Gastrocnemius medialis (tissue), 4 donors: ENCODE measurements around the gene AMELX. TPM values are rescaled to one million over a fixed set of nuclear protein-coding genes. Genes with fewer than 3 reads are reported as not detected.

Experiments
- ATAC-seq, 2 donors: fragments of 150-250 bp; one replicate each; pipeline ENCODE4 v1.9.1; 2016
- DNase-seq, 2 donors: peaks; one replicate each; pipeline ENCODE4 v3.0.0-alpha.2; 2019
- H3K27ac ChIP-seq, 4 donors: fragments of 200-600 bp; sonication (generic); 1 replicate in 1 of 4; 2 replicates in 3 of 4; pipeline ENCODE4 v1.5.1; 2016 to 2018; ENCODE audit warnings: mild to moderate bottlenecking in 2 of 4, moderate library complexity in 1 of 4
- H3K27me3 ChIP-seq, 3 donors: fragments of 200-600 bp; sonication (generic) in 2 of 3; 1 replicate in 1 of 3; 2 replicates in 2 of 3; pipeline versions ENCODE4 v1.5.1 to v1.6.0; 2016 to 2019; ENCODE audit warnings: mild to moderate bottlenecking in 1 of 3, moderate library complexity in 1 of 3
- H3K36me3 ChIP-seq, 2 donors: fragments of 200-600 bp; sonication (generic) in 1 of 2; one replicate each; pipeline ENCODE4 v1.5.1; 2017 to 2018
- H3K4me1 ChIP-seq, 2 donors: fragments of 200-600 bp; sonication (generic) in 1 of 2; one replicate each; pipeline ENCODE4 v1.5.1; 2016 to 2017; ENCODE audit warnings: mild to moderate bottlenecking in 2 of 2
- H3K4me3 ChIP-seq, 4 donors: fragments of 200-600 bp; sonication (generic) in 3 of 4; 1 replicate in 1 of 4; 2 replicates in 3 of 4; pipeline ENCODE4 v1.5.1; 2016 to 2019; ENCODE audit warnings: mild to moderate bottlenecking in 2 of 4
- H3K9me3 ChIP-seq, 3 donors: fragments of 200-600 bp; sonication (generic) in 2 of 3; 1 replicate in 1 of 3; 2 replicates in 2 of 3; pipeline ENCODE4 v1.5.1; 2016 to 2019
- CTCF ChIP-seq, 5 experiments: fragments of 450-650 bp in 3 of 5; fragments of 200-600 bp in 2 of 5; sonication (generic) in 2 of 5; IDR thresholded peaks in 4 of 5; conservative IDR thresholded peaks in 1 of 5; 1 replicate in 4 of 5; 2 replicates in 1 of 5; pipeline ENCODE4 v1.5.1; 2016 to 2019; ENCODE audit warnings: antibody characterized with exemption in 5 of 5, mild to moderate bottlenecking in 3 of 5, moderate library complexity in 3 of 5
- POLR2A ChIP-seq, 2 donors: fragments of 450-650 bp; IDR thresholded peaks; one replicate each; pipeline ENCODE4 v1.6.1; 2017; ENCODE audit warnings: antibody characterized with exemption in 2 of 2, mild to moderate bottlenecking in 2 of 2, moderate library complexity in 2 of 2
- in situ Hi-C, 4 donors: fragments of 200-750 bp; cut with MboI; loops; one replicate each; pipeline versions ENCODE4 v1.15.0 to v1.8.0; 2017; ENCODE audit warnings: low sequenced_read_pairs in 4 of 4
- intact Hi-C: fragments of 100-400 bp; cut with DNase I; formaldehyde crosslinking; loops from one replicate; pipeline ENCODE4 v1.15.1; 2023; ENCODE audit warnings: low total_unique reads
- total RNA-seq, 4 donors: library from RNA; depleted of rRNA; stranded (reverse); fragments of >200 nt; gene quantifications; one replicate each; pipeline versions ENCODE4 v1.1.0 to v1.2.3, GENCODE V29; 2016

The AMELX gene
- total RNA-seq, 4 donors from 2014 or later: not detected

- no peak overlapping the region for H3K4me3 ChIP-seq
- DNase-seq (no peak), ATAC-seq (no peak)
- TF ChIP-seq POLR2A (IDR thresholded peaks at IDR 0.05): no peak
- TF ChIP-seq CTCF (IDR thresholded peaks at IDR 0.05 in 4 of 5, conservative IDR thresholded peaks at IDR 0.05 in 1 of 5): no peak
- H3K27me3 ChIP-seq: no peaks in the 10 kb centered on the region
- no peaks in the 10 kb centered on the region for H3K9me3 ChIP-seq
- intact Hi-C loops: no loop called here
- no peak overlapping the region for H3K27ac ChIP-seq
- in situ Hi-C loops: no loop called here
- H3K4me1 ChIP-seq: peaks cover 0 to 4% of the 10 kb centered on the region in 2 donors
- no peaks in the 10 kb centered on the region for H3K36me3 ChIP-seq
Measured at GRCh38 chrX:11272290-11272689, 20.9 kb upstream of the AMELX start.

GRCh38 chrX:11272863-11273262 lies 20.4 kb upstream of the AMELX start:
- TF ChIP-seq CTCF (IDR thresholded peaks at IDR 0.05 in 4 of 5, conservative IDR thresholded peaks at IDR 0.05 in 1 of 5): no peak
- TF ChIP-seq POLR2A (IDR thresholded peaks at IDR 0.05): no peak

GRCh38 chrX:11273544-11273943 lies 19.7 kb upstream of the AMELX start:
- H3K9me3 ChIP-seq: no peaks in the 10 kb centered on the region
- H3K36me3 ChIP-seq: no peaks in the 10 kb centered on the region
- in situ Hi-C loops: no loop called here
- DNase-seq (no peak), ATAC-seq (no peak)
- H3K27me3 ChIP-seq: no peaks in the 10 kb centered on the region
- no peak for TF ChIP-seq POLR2A (IDR thresholded peaks at IDR 0.05)
- TF ChIP-seq CTCF (IDR thresholded peaks at IDR 0.05 in 4 of 5, conservative IDR thresholded peaks at IDR 0.05 in 1 of 5): no peak
- H3K4me1 ChIP-seq: no peaks in the 10 kb centered on the region
- H3K4me3 ChIP-seq: no peak overlapping the region
- intact Hi-C loops: no loop called here
- no peak overlapping the region for H3K27ac ChIP-seq

More at GRCh38 chrX:11272863-11273262, 20.4 kb upstream of the AMELX start:
- Histone ChIP-seq H3K27me3 (no peaks in the 10 kb centered on the region), H3K4me1 (no peaks in the 10 kb centered on the region), H3K4me3 (no peak overlapping the region), H3K9me3 (no peaks in the 10 kb centered on the region), H3K36me3 (no peaks in the 10 kb centered on the region), H3K27ac (no peak overlapping the region)
- no peak for ATAC-seq
- in situ Hi-C loops: no loop called here
- intact Hi-C loops: no loop called here
- no peak for DNase-seq

GRCh38 chrX:11282043-11282442 lies 11.2 kb upstream of the AMELX start:
- Histone ChIP-seq H3K4me1 (no peaks in the 10 kb centered on the region), H3K4me3 (no peak overlapping the region), H3K27ac (no peak overlapping the region), H3K27me3 (no peaks in the 10 kb centered on the region), H3K9me3 (no peaks in the 10 kb centered on the region), H3K36me3 (no peaks in the 10 kb centered on the region)
- ATAC-seq (no peak), DNase-seq (no peak)
- TF ChIP-seq CTCF (IDR thresholded peaks at IDR 0.05 in 4 of 5, conservative IDR thresholded peaks at IDR 0.05 in 1 of 5) (no peak), POLR2A (IDR thresholded peaks at IDR 0.05) (no peak)
- intact Hi-C loops: no loop called here
- in situ Hi-C loops: no loop called here

- no peaks in the 10 kb centered on the region for H3K27me3 ChIP-seq
- DNase-seq: no peak
- in situ Hi-C loops: no loop called here
- H3K27ac ChIP-seq: no peak overlapping the region
- intact Hi-C loops: no loop called here
- H3K36me3 ChIP-seq: no peaks in the 10 kb centered on the region
- no peaks in the 10 kb centered on the region for H3K4me1 ChIP-seq
- H3K4me3 ChIP-seq: no peak overlapping the region
- TF ChIP-seq CTCF (IDR thresholded peaks at IDR 0.05 in 4 of 5, conservative IDR thresholded peaks at IDR 0.05 in 1 of 5): no peak
- no peak for TF ChIP-seq POLR2A (IDR thresholded peaks at IDR 0.05)
- ATAC-seq: no peak
- no peaks in the 10 kb centered on the region for H3K9me3 ChIP-seq
Measured at GRCh38 chrX:11285651-11286050, 7.6 kb upstream of the AMELX start.
